ENCODE data around the gene TOX4. TPM values are rescaled to one million over a fixed set of nuclear protein-coding genes. Genes with fewer than 3 reads are reported as not detected.

TOX4 gene
- total RNA-seq, 4 donors from 2014 or later = 70.1 to 80.5 (median 77.9) TPM

GRCh38 chr14:21510735-21511657 is 34.0 kb downstream of the TOX4 start, which contains the start of gene METTL3:
METTL3 (minus strand) TSS chr14:21511340; CDS start chr14:21511223, 117 bp downstream.
- H3K4me1 ChIP-seq = peaks cover 27% of the 10 kb centered on the region
- H3K27ac ChIP-seq = peak within 1 kb of the TSS; percentile 70
- DNase-seq (ENCODE audit: low spot score in 2 of 2) = peak; percentile 97 to 98
- no peaks in the 10 kb centered on the region for H3K9me3 ChIP-seq
- H3K4me3 ChIP-seq = peak within 1 kb of the TSS; percentile 62
- under 1% methylated on average over 31 of the region's 53 CpGs for WGBS
- H3K27me3 ChIP-seq = no peaks in the 10 kb centered on the region
- peaks cover 13% of the 10 kb centered on the region for H3K36me3 ChIP-seq
- TF ChIP-seq POLR2A (IDR thresholded peaks at IDR 0.05) (peak in 1 of 2 donors; percentile 35), POLR2AphosphoS5 (IDR thresholded peaks at IDR 0.05) (peak in 2 of 3 donors; percentile 47 to 82), CTCF (IDR thresholded peaks at IDR 0.05) (no peak), EP300 (IDR thresholded peaks at IDR 0.05) (no peak)

- H3K36me3 ChIP-seq = no peaks in the 10 kb centered on the region
- H3K4me3 ChIP-seq = no peak overlapping the region
- TF ChIP-seq EP300 (IDR thresholded peaks at IDR 0.05) = no peak
- no peaks in the 10 kb centered on the region for H3K27me3 ChIP-seq
- no peak for DNase-seq (ENCODE audit: low spot score in 2 of 2)
- H3K27ac ChIP-seq = no peak overlapping the region
- no peaks in the 10 kb centered on the region for H3K9me3 ChIP-seq
- WGBS = 94% methylated on average over 1 of the region's 1 CpG
- H3K4me1 ChIP-seq = peaks cover 12% of the 10 kb centered on the region
Measured at GRCh38 chr14:21514341-21514740, 37.3 kb downstream of the TOX4 start.

GRCh38 chr14:21518725-21519124 is 41.7 kb downstream of the TOX4 start:
- no peak overlapping the region for H3K27ac ChIP-seq
- no peaks in the 10 kb centered on the region for H3K9me3 ChIP-seq
- no peaks in the 10 kb centered on the region for H3K4me1 ChIP-seq
- H3K27me3 ChIP-seq = no peaks in the 10 kb centered on the region
- TF ChIP-seq POLR2A (IDR thresholded peaks at IDR 0.05) = no peak
- TF ChIP-seq POLR2AphosphoS5 (IDR thresholded peaks at IDR 0.05) = no peak
- TF ChIP-seq EP300 (IDR thresholded peaks at IDR 0.05) = no peak
- no peak for TF ChIP-seq CTCF (IDR thresholded peaks at IDR 0.05)
- WGBS = 73% methylated on average over 2 of the region's 2 CpGs
- H3K4me3 ChIP-seq = no peak overlapping the region
- no peaks in the 10 kb centered on the region for H3K36me3 ChIP-seq
- no peak for DNase-seq (ENCODE audit: low spot score in 2 of 2)

GRCh38 chr14:21520767-21521166 is 43.8 kb downstream of the TOX4 start:
- DNase-seq (ENCODE audit: low spot score in 2 of 2) = no peak
- H3K4me1 ChIP-seq = peaks cover 6% of the 10 kb centered on the region
- no peak for TF ChIP-seq CTCF (IDR thresholded peaks at IDR 0.05)

GRCh38 chr14:21521501-21521900 is 44.5 kb downstream of the TOX4 start:
- WGBS = 81% methylated on average over 2 of the region's 2 CpGs
- H3K9me3 ChIP-seq = no peaks in the 10 kb centered on the region

More at GRCh38 chr14:21520767-21521166, 43.8 kb downstream of the TOX4 start:
- H3K27me3 ChIP-seq = no peaks in the 10 kb centered on the region
- H3K27ac ChIP-seq = no peak overlapping the region
- 95% methylated on average over 1 of the region's 1 CpG for WGBS
- no peak overlapping the region for H3K4me3 ChIP-seq
- H3K9me3 ChIP-seq = no peaks in the 10 kb centered on the region
- no peaks in the 10 kb centered on the region for H3K36me3 ChIP-seq

More at GRCh38 chr14:21521501-21521900, 44.5 kb downstream of the TOX4 start:
- TF ChIP-seq CTCF (IDR thresholded peaks at IDR 0.05) = no peak
- no peak for TF ChIP-seq POLR2A (IDR thresholded peaks at IDR 0.05)
- no peak for TF ChIP-seq POLR2AphosphoS5 (IDR thresholded peaks at IDR 0.05)
- TF ChIP-seq EP300 (IDR thresholded peaks at IDR 0.05) = no peak
- no peak overlapping the region for H3K4me3 ChIP-seq
- H3K4me1 ChIP-seq = peaks cover 11% of the 10 kb centered on the region
- DNase-seq (ENCODE audit: low spot score in 2 of 2) = no peak
- no peaks in the 10 kb centered on the region for H3K27me3 ChIP-seq
- no peaks in the 10 kb centered on the region for H3K36me3 ChIP-seq
- no peak overlapping the region for H3K27ac ChIP-seq
